GM18951 (cell line): ENCODE results near the gene GNA12.

Experiments
- POLR2A ChIP-seq: IDR thresholded peaks from 4 replicates; pipeline ENCODE4 v1.6.1; 2011; ENCODE audit warnings: mild to moderate bottlenecking; ENCODE audit not compliant: insufficient read length, insufficient read depth; ENCODE audit errors: extremely low read depth
- in situ Hi-C: fragments of 300-500 bp; cut with MboI; formaldehyde crosslinking; loops from one replicate; pipeline ENCODE4 v1.12.0; 2022; ENCODE audit warnings: low sequenced_read_pairs, mixed read lengths, inconsistent platforms; ENCODE audit not compliant: unreplicated experiment

Gene GNA12

DNA sequence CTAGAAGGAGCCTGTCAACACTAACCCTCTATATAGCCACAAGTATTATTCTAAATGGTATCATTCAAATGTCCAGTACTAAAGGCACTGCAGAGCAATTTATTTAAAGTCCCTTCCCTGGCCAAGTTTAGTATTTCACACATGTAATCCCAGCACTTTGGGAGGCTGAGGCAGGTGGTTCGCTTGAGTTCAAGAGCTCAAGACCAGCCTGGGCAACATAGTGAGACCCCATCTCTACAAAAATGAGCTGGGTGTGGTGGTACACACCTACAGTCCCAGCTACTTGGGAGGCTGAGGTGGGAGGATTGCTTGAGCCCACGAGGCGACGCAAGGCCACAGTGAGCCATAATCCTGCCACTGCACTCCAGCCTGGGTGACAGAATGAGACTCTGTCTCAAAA is 3.6 kb downstream of the GNA12 start:
- in situ Hi-C loops, result no loop called here
- TF ChIP-seq POLR2A, result no peak

DNA sequence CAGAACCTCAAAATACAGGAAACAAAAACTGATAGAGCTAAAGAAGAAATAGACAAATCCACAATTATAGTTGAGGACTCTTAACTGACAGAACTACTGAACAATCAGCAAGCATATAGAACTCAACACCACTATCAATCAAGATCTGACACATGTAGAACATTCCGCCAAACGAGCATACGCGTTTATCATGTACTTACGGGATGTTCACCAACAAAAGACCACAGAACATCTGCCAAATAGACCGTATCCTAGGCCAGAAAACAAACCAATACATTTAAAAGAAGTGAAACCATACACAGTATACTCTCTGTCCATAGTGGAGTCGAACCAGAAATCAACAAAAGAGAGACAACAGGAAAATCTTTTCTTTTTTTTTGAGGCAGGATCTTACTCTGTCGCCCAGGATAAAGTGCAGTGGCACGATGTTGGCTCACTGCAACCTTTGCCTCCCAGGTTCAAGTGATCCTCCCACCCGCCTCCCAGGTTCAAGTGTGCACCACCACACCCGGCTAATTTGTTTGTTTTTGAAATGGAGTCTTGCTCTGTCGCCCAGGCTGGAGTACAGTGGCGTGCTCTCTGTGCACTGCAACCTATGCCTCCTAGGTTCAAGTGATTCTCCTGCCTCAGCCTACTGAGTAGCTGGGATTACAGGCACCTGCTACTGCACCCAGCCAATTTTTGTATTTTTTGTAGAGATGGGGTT is 5.1 kb downstream of the GNA12 start:
- TF ChIP-seq POLR2A, result no peak
- in situ Hi-C loops, result no loop called here

DNA sequence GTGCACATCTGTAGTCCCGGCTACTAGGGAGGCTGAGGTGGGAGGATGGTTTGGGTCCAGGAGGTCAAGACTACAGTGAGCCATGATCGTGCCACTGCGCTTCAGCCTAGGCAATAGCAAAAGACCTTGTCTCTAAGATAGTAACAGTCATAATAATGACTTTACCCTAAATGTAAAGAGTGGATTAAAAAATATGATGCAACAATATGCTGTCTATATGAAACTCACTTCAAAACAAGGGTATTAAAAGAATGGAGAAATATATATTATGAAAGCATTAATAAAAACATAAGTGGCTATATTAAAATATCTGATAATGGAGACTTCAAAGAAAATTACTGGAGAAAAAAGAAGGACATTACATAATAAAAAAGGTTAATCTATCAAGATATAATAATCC is 5.7 kb downstream of the GNA12 start:
- no peak for TF ChIP-seq POLR2A
- in situ Hi-C loops, result no loop called here

DNA sequence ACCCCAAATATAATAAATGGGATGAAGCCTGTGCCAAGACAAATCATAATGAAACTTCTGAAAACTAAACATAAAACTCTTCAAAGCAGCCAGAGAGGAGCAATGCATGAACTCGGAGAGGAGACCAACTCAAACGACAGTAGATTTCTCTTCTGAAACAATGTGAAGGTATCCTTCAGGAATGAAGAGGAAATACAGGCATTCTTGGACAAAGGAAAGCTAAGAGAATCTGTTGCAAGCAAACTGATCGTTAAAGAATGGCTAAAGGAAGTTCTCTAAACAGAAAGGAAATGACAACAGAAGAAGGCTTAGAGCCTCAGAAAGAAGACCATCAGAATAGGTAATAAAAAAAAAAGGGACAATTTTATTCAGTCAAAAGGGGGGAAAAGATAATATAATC is 6.6 kb downstream of the GNA12 start:
- TF ChIP-seq POLR2A, result no peak
- in situ Hi-C loops, result no loop called here

DNA sequence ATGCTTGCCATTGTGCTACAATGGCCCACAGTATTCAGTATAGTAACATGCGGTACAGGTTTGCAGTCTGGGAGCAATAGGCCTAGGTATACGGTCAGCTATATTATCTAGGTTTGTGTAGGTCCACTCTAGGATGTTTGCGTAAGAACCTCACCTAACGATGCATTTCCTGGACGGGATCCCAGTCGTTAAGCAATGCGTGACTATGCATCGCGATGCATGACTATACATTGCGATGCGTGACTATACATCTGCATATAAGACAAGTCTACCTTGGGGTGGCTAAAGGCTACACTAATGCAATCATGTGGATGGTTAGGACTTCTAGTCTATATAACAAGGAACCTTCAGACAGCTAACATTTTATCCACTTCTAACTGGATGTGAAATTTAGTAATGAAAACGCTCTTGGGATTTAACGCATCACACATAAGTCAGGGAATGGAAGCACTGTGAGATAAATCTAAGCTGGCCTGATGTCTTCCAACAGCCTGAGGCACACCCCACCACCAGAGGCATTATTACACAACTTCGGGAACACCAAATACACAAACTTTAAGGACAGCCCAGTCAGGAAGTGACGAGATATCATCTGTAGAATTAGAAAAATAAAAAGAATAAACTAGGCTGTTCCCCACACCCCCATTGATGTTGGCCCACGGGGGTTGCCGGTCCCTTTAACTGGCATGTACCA is 9.2 kb downstream of the GNA12 start:
- TF ChIP-seq POLR2A, result no peak
- in situ Hi-C loops, result no loop called here

DNA sequence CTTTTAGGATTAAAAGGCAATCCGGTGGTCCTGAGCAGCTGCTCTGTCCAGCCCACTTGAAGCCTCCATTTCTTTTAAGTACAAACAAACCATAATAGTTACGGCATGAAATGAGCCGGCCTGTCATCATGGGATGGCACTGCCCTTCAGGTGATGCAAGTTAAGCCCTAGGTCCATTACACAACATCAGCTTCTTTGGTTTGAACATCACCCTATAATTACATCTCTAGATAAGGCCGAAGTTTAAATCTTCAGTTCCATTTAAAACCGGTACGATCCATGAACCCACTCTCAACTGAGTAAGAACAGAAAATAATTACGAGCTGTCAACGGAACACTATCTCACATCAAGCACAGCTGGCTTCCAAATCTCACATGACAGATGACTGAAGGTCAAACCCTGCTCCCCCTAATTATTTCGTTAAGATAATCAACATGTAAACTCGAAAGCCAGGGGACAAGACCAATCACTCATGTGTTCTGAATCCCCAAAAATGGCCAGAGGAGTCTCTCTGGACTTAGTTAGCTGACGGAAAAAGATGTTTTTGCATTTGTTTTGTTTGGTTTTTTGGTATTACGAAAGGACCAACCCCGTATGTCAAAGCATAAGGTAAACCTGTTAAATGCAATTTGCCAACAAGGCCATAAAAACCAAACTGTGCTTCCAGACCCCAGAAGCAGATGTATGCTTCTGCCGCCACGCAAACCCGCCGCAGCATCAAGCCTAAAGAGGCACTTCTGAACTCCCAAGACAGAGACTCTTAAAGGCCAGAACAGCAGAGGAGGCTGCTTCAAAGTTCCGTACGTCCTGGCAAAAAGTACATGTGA is 10.8 kb downstream of the GNA12 start:
- in situ Hi-C loops, result no loop called here
- TF ChIP-seq POLR2A, result no peak

DNA sequence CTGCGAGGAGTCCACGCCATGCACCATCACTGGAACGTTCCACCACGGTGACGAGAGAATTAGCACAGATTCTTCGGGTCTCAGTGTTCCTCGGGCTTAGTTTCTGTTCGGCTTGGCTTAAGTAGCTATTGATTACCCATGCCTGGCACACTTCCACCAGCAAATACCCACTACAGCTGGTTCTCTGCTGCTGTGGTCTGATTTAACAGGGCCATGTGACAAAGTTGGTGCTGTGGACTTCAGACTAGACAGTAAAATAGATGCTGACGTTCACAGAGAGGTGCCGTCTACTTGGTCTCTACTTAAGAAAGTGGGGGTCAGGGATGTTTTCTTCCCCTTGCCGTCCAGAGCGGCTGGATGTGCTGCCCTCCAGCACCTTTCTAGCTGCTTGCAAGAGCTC is 11.6 kb downstream of the GNA12 start:
- in situ Hi-C loops, result no loop called here
- no peak for TF ChIP-seq POLR2A

DNA sequence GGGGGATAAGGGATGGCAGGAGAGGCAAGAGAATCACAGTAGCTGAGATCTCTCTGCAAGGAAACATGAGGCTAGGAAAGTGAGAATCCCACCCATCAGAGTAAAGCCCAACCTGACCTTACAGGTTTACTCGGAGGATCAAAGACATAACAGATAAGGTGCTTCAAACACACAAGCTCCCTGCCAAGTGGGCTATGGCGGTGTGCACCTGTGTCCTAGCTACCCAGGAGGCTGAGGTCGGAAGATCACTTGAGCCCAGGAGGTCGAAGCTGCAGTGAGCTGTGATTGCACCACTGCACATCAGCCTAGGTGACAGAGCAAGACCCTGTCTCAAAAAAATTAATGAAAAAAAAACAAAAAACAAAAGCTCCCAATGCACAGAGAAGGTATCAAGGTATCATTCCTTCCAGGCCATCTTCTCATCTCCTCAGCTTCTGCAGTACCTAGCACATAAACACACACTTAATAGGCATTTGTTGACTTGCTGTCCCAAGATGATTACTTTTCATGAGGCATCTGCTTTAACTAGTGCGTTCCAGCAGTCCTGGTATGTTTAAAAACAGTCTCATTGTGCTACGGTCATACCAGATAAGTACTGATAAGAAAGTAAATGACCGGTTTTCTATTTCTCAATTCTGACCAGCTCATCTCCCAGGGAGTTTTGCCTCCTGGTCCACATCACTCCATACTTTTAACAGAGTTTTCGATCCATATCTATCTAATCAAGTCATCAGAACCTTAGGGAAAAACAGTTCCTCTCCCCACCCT is 13.3 kb downstream of the GNA12 start:
- in situ Hi-C loops, result no loop called here
- no peak for TF ChIP-seq POLR2A

DNA sequence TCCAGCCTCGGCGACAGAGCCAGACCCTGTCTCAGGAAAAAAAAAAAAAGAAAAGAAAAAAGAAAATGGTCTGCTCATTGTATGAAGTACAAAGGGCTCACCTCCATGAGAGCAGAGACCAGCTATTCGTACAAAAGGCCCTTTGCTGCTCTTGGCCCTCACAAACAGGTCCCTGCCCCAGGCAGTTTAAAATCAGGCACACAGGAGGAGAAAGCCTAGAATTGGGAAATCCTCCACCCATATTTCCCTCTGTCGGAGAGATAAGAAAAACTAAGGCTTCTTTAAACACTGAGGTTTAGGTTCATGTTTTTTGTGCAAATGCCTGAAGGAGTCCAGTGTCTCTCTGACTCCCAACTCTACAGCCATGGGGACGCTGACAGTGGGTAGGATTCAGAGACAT is 15.1 kb downstream of the GNA12 start:
- TF ChIP-seq POLR2A, result no peak
- in situ Hi-C loops, result no loop called here

DNA sequence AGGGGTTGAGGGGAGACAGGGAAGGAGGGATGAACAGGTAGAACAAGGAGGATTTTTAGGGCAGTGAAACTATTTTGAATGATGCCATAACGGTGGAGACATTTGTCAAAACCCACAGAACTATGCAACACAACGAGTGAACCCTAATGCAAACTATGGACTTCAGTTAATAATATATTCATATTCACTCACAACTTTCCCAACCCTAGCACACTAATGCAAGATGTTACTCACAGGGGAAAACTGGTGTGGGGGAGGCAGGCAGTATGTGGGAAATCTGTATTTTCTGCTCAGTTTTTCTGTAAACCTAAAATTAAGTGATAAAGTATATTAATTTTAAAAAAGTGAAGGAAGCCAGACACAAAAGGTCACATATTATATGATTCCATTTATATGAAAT is 17.3 kb downstream of the GNA12 start:
- in situ Hi-C loops, result no loop called here
- TF ChIP-seq POLR2A, result no peak

DNA sequence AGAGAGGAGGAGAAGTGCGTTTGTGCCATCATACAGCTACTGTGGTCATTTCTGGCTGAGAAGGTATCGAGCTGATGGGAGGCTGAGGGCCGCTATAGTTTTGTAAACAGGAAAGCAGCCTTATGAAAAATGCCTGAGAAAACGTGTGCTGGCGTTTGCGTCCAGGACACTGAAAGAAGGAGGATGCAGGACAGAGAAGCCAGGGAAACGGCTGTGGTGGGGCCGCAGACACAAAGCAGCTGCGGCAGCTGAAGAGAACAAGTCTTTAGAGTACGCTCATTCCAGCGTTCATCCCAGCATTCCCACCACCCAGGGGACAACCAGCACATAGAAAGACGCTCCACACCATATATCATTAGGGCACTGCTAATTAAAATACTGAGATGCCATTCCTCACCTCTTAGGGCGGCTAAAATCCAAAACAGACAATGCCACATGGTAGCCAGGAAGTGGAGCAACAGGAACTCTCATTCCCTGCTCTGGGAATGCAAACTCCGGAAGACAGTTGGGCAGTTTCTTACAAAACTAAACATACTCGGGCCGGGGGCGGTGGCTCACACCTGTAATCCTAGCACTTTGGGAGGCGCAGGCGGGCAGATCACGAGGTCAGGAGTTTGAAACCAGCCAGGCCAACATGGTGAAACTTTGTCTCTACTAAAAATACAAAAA is 18.4 kb downstream of the GNA12 start:
- TF ChIP-seq POLR2A, result no peak
- in situ Hi-C loops, result no loop called here

DNA sequence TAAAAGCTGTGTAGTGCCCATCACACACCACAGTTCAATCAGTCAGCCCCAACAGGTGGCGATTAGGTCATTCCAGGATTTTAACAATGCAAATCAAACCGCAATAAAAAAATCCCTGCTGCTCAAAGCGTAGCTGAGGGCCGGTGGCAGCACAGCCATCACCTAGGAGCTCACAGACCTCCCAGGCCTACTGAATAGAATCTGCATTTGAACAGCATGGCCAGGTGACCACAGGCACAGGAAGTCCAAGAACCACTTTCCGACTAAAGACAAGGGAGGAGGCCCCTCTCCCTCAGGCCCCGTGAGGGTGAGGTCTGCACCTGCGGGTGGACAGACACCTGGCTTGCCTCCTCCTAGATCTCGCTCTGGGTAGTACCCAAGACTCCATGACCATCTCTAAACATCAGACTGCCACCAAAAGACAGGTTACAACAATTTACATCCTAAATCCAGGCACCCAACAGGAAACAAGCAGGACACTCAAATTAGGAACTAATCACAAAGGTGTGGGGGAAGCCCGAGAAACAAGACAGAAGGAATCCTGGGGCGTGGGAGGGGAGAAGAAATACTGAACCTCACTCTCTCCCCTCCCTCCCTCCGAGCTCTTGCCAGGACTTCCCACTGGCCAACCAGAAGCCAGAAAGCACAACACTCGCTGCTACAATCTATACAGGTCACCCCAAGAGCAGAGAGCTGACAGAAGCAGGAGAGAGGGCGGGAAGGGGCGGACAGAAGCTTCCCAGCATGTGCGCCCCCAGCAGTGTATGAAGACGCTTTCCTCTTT is 19.2 kb downstream of the GNA12 start:
- in situ Hi-C loops, result no loop called here
- TF ChIP-seq POLR2A, result no peak
